Stimulated activated memory B cell treated with anti-CD40 and anti-IgM and Interleukin-4, amounts not matched to agents 10 μg/mL and 1 μg/mL and 100 μg/mL, for 72 hours (primary cell): Measurements from ENCODE around the gene LARP4.
A peak's percentile ranks its signal among the peaks of the same experiment; 100 is the strongest.
"Not testable (repeated sequence)": the region's sequence is repeated elsewhere in the genome, so short reads cannot be mapped to it uniquely, and the experiment has no call there.

Experiments
- ATAC-seq: fragments of 150-1000 bp; cut with Tn5 transposase; 2 replicates; pipeline ENCODE4 v1.10.0; 2021
- H3K27ac Mint-ChIP-seq: one replicate; pipeline ENCODE4 v1.8.0; 2022; ENCODE audit warnings: mild to moderate bottlenecking, mixed read lengths
- H3K27me3 Mint-ChIP-seq: one replicate; pipeline ENCODE4 v1.8.0; 2022; ENCODE audit warnings: mixed read lengths
- H3K36me3 Mint-ChIP-seq: one replicate; pipeline ENCODE4 v1.8.0; 2022; ENCODE audit warnings: mixed read lengths
- H3K4me1 Mint-ChIP-seq: one replicate; pipeline ENCODE4 v1.8.0; 2022; ENCODE audit warnings: mixed read lengths
- H3K4me3 Mint-ChIP-seq: one replicate; pipeline ENCODE4 v1.8.0; 2022; ENCODE audit warnings: mild to moderate bottlenecking, moderate library complexity, mixed read lengths
- H3K9me3 Mint-ChIP-seq: one replicate; pipeline ENCODE4 v1.8.0; 2022; ENCODE audit warnings: mixed read lengths

The LARP4 gene

GRCh38 chr12:50423342-50423741, 22.7 kb downstream of the LARP4 start:
- H3K36me3 Mint-ChIP-seq = peaks cover 13% of the 10 kb centered on the region
- not testable (repeated sequence) for H3K27me3 Mint-ChIP-seq, H3K27ac Mint-ChIP-seq, ATAC-seq, H3K4me3 Mint-ChIP-seq, H3K9me3 Mint-ChIP-seq
- H3K4me1 Mint-ChIP-seq = peaks cover 32% of the 10 kb centered on the region

- Mint-ChIP-seq H3K36me3 (peaks cover 12% of the 10 kb centered on the region), H3K27ac (no peak overlapping the region), H3K27me3 (no peaks in the 10 kb centered on the region), H3K4me3 (no peak overlapping the region), H3K4me1 (peaks cover 14% of the 10 kb centered on the region), H3K9me3 (no peaks in the 10 kb centered on the region)
- no peak for ATAC-seq
Measured at GRCh38 chr12:50425589-50426258, 25.0 kb downstream of the LARP4 start.

- H3K36me3 Mint-ChIP-seq = peaks cover 40% of the 10 kb centered on the region
- not testable (repeated sequence) for H3K27me3 Mint-ChIP-seq, H3K4me3 Mint-ChIP-seq, H3K4me1 Mint-ChIP-seq, H3K9me3 Mint-ChIP-seq, H3K27ac Mint-ChIP-seq, ATAC-seq
Measured at GRCh38 chr12:50431656-50432055, 31.0 kb downstream of the LARP4 start.

- Mint-ChIP-seq H3K27ac (no peak overlapping the region), H3K36me3 (peaks cover 56% of the 10 kb centered on the region), H3K9me3 (no peaks in the 10 kb centered on the region), H3K27me3 (no peaks in the 10 kb centered on the region), H3K4me3 (no peak overlapping the region), H3K4me1 (no peaks in the 10 kb centered on the region)
- ATAC-seq = no peak
Measured at GRCh38 chr12:50440288-50440687, 39.6 kb downstream of the LARP4 start.

- Mint-ChIP-seq H3K27ac (peak overlapping the region; percentile 46), H3K27me3 (no peaks in the 10 kb centered on the region), H3K36me3 (peaks cover 46% of the 10 kb centered on the region), H3K9me3 (no peaks in the 10 kb centered on the region), H3K4me1 (no peaks in the 10 kb centered on the region), H3K4me3 (no peak overlapping the region)
- no peak for ATAC-seq
Measured at GRCh38 chr12:50441763-50442162, 41.1 kb downstream of the LARP4 start.

GRCh38 chr12:50442178-50442908, 41.7 kb downstream of the LARP4 start:
- no peak for ATAC-seq
- Mint-ChIP-seq H3K4me3 (no peak overlapping the region), H3K9me3 (no peaks in the 10 kb centered on the region), H3K36me3 (peaks cover 45% of the 10 kb centered on the region), H3K27me3 (no peaks in the 10 kb centered on the region), H3K27ac (peak overlapping the region; percentile 46), H3K4me1 (no peaks in the 10 kb centered on the region)

GRCh38 chr12:50449671-50450070, 49.0 kb downstream of the LARP4 start:
- not testable (repeated sequence) for H3K4me1 Mint-ChIP-seq, H3K9me3 Mint-ChIP-seq, H3K27me3 Mint-ChIP-seq, ATAC-seq, H3K27ac Mint-ChIP-seq, H3K4me3 Mint-ChIP-seq
- peaks cover 50% of the 10 kb centered on the region for H3K36me3 Mint-ChIP-seq

- Mint-ChIP-seq H3K27ac (no peak overlapping the region), H3K36me3 (peaks cover 47% of the 10 kb centered on the region), H3K9me3 (no peaks in the 10 kb centered on the region), H3K4me1 (no peaks in the 10 kb centered on the region), H3K27me3 (no peaks in the 10 kb centered on the region), H3K4me3 (no peak overlapping the region)
- no peak for ATAC-seq
Measured at GRCh38 chr12:50452795-50453194, 52.1 kb downstream of the LARP4 start.

GRCh38 chr12:50453872-50454271, 53.2 kb downstream of the LARP4 start:
- no peaks in the 10 kb centered on the region for H3K9me3 Mint-ChIP-seq
- no peaks in the 10 kb centered on the region for H3K27me3 Mint-ChIP-seq
- no peak overlapping the region for H3K4me3 Mint-ChIP-seq
- H3K4me1 Mint-ChIP-seq = no peaks in the 10 kb centered on the region
- no peak overlapping the region for H3K27ac Mint-ChIP-seq
- no peak for ATAC-seq
- peaks cover 44% of the 10 kb centered on the region for H3K36me3 Mint-ChIP-seq

- ATAC-seq = no peak
- Mint-ChIP-seq H3K4me1 (no peaks in the 10 kb centered on the region), H3K4me3 (no peak overlapping the region), H3K36me3 (peaks cover 50% of the 10 kb centered on the region), H3K27me3 (no peaks in the 10 kb centered on the region), H3K27ac (no peak overlapping the region), H3K9me3 (no peaks in the 10 kb centered on the region)
Measured at GRCh38 chr12:50458606-50459005, 57.9 kb downstream of the LARP4 start.

GRCh38 chr12:50467439-50467838, 66.8 kb downstream of the LARP4 start:
- no peak overlapping the region for H3K27ac Mint-ChIP-seq
- no peaks in the 10 kb centered on the region for H3K4me1 Mint-ChIP-seq
- no peak overlapping the region for H3K4me3 Mint-ChIP-seq
- H3K27me3 Mint-ChIP-seq = no peaks in the 10 kb centered on the region
- ATAC-seq = no peak
- H3K36me3 Mint-ChIP-seq = peaks cover 76% of the 10 kb centered on the region
- no peaks in the 10 kb centered on the region for H3K9me3 Mint-ChIP-seq

GRCh38 chr12:50477241-50477832, 76.7 kb downstream of the LARP4 start:
- no peak for ATAC-seq
- Mint-ChIP-seq H3K4me3 (no peak overlapping the region), H3K4me1 (no peaks in the 10 kb centered on the region), H3K9me3 (no peaks in the 10 kb centered on the region), H3K36me3 (peaks cover 52% of the 10 kb centered on the region), H3K27ac (no peak overlapping the region), H3K27me3 (no peaks in the 10 kb centered on the region)

GRCh38 chr12:50482571-50482970, 81.9 kb downstream of the LARP4 start:
- Mint-ChIP-seq H3K27me3 (no peaks in the 10 kb centered on the region), H3K4me3 (no peak overlapping the region), H3K9me3 (peaks cover 3% of the 10 kb centered on the region), H3K27ac (no peak overlapping the region), H3K4me1 (no peaks in the 10 kb centered on the region), H3K36me3 (peaks cover 7% of the 10 kb centered on the region)
- no peak for ATAC-seq

GRCh38 chr12:50483488-50483887, 82.8 kb downstream of the LARP4 start:
- no peak overlapping the region for H3K4me3 Mint-ChIP-seq
- H3K4me1 Mint-ChIP-seq = no peaks in the 10 kb centered on the region
- no peaks in the 10 kb centered on the region for H3K27me3 Mint-ChIP-seq

GRCh38 chr12:50488801-50489200, 88.1 kb downstream of the LARP4 start:
- Mint-ChIP-seq H3K27ac (no peak overlapping the region), H3K4me3 (no peak overlapping the region), H3K9me3 (peaks cover 7% of the 10 kb centered on the region), H3K4me1 (no peaks in the 10 kb centered on the region), H3K27me3 (no peaks in the 10 kb centered on the region), H3K36me3 (no peaks in the 10 kb centered on the region)
- no peak for ATAC-seq

More at GRCh38 chr12:50483488-50483887, 82.8 kb downstream of the LARP4 start:
- no peak for ATAC-seq
- Mint-ChIP-seq H3K36me3 (peaks cover 3% of the 10 kb centered on the region), H3K9me3 (peaks cover 3% of the 10 kb centered on the region), H3K27ac (no peak overlapping the region)

- not testable (repeated sequence) for H3K27me3 Mint-ChIP-seq, H3K4me3 Mint-ChIP-seq, H3K4me1 Mint-ChIP-seq, ATAC-seq, H3K27ac Mint-ChIP-seq
- peaks cover 19% of the 10 kb centered on the region for H3K36me3 Mint-ChIP-seq
- H3K9me3 Mint-ChIP-seq = peaks cover 17% of the 10 kb centered on the region
Measured at GRCh38 chr12:50498119-50498518, 97.4 kb downstream of the LARP4 start.
